ENCODE data around the gene RAB31. TPM values are rescaled to one million over a fixed set of nuclear protein-coding genes. Genes with fewer than 3 reads are reported as not detected.

RAB31 gene
- total RNA-seq, 2 experiments from 2014 or later, result 0.38 to 0.89 TPM

- no peak for DNase-seq
- Mint-ChIP-seq H3K27me3 (ENCODE audit: low read depth) (peaks cover 2% of the 10 kb centered on the region), H3K4me1 (ENCODE audit: low read depth) (peaks cover 10% of the 10 kb centered on the region), H3K36me3 (ENCODE audit: low read depth) (no peaks in the 10 kb centered on the region), H3K27ac (no peak overlapping the region), H3K9me3 (no peaks in the 10 kb centered on the region), H3K4me3 (no peak overlapping the region)
- CTCF ChIA-PET, result no interaction called here
- intact Hi-C loops (cut with micrococcal nuclease), result no loop called here
Observed at GRCh38 chr18:9682572-9682971, 25.5 kb upstream of the RAB31 start.

DNA sequence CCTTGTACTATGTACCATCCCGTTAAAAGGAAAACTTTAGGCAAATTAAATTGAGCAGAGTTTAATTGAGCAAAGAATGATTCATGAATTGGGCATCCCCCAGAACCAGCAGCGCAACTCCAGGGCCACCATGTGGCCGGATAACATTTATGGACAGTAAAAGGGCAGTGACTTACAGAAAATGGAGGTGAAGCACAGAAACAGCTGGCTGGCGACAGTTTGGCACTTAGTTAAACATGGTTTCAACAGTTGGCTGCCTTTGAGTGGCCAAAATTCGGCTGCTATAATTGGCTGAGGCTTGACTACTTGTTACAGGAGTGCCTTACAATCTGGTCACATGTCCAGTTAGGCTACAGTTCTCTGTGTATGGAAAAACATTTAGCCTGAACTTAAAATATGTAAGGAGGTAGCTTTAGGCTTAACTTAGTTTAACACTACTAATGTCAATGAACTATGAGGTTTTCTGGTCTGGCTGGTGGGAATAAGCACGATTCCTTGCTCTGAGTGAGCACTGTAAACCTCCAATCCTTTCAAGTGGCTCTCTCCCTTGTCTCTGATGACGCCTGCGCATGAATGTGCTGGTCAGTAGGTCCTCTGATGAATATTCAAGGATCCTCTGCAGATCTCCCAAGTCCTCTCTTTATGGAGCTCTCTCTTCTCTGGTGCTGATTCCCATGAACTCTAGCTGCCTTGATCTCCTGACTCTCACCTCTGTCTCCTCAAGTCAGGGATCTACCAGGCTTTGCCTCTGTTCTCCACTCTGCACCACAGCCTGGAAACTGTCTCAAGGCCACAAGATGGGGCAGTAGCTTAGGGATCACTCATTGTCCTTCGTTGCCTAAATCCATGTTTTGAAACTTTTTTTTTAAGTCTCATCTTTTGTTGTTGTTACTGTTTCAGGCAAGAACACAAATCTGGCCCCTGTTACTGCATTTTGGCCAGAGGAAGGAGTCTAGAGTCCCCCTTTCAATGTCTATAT is 24.4 kb upstream of the RAB31 start:
- H3K27ac Mint-ChIP-seq, result no peak overlapping the region

DNA sequence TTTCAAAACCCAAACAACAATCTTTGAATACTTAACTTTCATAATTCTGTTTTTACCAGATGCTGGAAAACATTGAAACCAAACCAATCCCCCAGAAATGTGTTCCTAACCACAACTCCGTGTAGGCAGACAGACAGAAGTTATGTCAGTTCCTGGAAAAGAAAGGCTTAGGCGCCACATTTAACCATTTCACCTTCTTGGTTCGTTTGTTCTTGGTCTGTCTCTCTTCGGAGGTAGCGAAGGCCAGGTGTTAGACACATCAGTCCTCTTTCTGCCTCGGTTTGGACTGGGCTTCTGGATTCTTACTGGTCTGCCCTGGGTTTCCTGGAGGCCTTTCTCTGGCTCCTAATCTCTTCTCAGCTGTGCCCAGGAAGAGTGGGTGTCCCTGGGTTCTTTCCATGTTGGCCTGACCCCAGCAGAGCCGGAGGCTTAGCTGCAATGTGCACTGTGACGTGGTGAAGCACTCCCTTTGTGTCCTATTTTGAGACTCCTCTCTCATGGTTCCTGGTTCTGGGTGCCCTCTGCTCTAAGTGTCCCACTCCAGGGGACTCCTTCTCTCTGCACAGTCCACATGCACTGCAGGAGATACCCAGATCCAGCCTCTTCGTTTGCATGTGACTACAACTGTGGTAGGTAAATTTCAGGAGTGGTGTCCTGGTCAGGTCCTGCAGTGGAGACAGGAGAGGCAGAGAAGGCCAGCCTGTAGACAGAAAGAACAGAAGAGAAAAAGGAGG is 23.1 kb upstream of the RAB31 start:
- CTCF ChIA-PET, result interaction anchor here (0.6 kb wide), 1 partner anchor 543 kb away, joined by 3 read pairs; no protein-coding TSS in a partner anchor
- no peaks in the 10 kb centered on the region for H3K36me3 Mint-ChIP-seq (ENCODE audit: low read depth)
- H3K27me3 Mint-ChIP-seq (ENCODE audit: low read depth), result peaks cover 2% of the 10 kb centered on the region
- intact Hi-C loops (cut with micrococcal nuclease), result no loop called here
- DNase-seq, result no peak
- H3K4me3 Mint-ChIP-seq, result no peak overlapping the region
- H3K27ac Mint-ChIP-seq, result no peak overlapping the region
- H3K4me1 Mint-ChIP-seq (ENCODE audit: low read depth), result peaks cover 10% of the 10 kb centered on the region
- H3K9me3 Mint-ChIP-seq, result no peaks in the 10 kb centered on the region

More for the DNA sequence above, 24.4 kb upstream of the RAB31 start:
- CTCF ChIA-PET, result interaction anchor here (0.9 kb wide), 1 partner anchor 263 kb away, joined by 3 read pairs; no protein-coding TSS in a partner anchor
- peaks cover 10% of the 10 kb centered on the region for H3K4me1 Mint-ChIP-seq (ENCODE audit: low read depth)
- H3K9me3 Mint-ChIP-seq, result no peaks in the 10 kb centered on the region
- H3K27me3 Mint-ChIP-seq (ENCODE audit: low read depth), result peaks cover 2% of the 10 kb centered on the region
- no peak overlapping the region for H3K4me3 Mint-ChIP-seq
- H3K36me3 Mint-ChIP-seq (ENCODE audit: low read depth), result no peaks in the 10 kb centered on the region
- intact Hi-C loops (cut with micrococcal nuclease), result no loop called here
- no peak for DNase-seq

DNA sequence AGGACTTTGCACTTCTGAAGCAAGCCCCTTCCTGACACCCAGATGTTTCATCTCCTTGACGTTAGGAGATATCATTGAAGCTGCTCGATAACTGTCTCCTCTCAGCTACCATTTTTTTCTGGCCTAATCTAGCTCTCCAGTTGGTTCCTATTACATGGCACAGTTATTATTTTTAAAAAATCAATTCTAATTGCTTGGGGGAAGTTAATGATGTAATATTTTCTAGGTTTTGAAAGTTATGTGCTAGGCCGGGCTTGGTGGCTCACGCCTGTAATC is 22.5 kb upstream of the RAB31 start:
- CTCF ChIA-PET, result no interaction called here
- Mint-ChIP-seq H3K4me3 (no peak overlapping the region), H3K4me1 (ENCODE audit: low read depth) (peaks cover 10% of the 10 kb centered on the region), H3K36me3 (ENCODE audit: low read depth) (no peaks in the 10 kb centered on the region), H3K9me3 (no peaks in the 10 kb centered on the region), H3K27ac (no peak overlapping the region), H3K27me3 (ENCODE audit: low read depth) (peaks cover 2% of the 10 kb centered on the region)
- DNase-seq, result no peak
- intact Hi-C loops (cut with micrococcal nuclease), result no loop called here

- peaks cover 3% of the 10 kb centered on the region for H3K27me3 Mint-ChIP-seq (ENCODE audit: low read depth)
Observed at GRCh38 chr18:9688036-9688741, 19.9 kb upstream of the RAB31 start.

DNA sequence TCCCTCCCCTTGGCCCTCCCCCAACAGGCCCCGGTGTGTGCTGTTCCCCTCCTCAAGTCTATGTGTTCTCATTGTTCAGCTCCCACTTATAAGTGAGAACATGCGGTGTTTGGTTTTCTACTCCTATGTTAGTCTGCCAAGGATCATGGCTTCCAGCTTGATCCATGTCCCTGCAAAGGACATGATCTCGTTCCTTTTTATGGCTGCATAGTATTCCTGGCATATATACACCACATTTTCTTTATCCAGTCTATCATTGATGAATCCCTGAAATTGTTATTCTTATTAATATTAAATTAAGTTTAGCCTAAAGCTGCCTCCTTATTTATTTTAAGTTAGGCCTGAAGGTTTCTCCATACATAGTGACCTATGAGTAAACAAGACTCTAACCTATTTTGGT is 18.8 kb upstream of the RAB31 start:
- peaks cover 4% of the 10 kb centered on the region for H3K27me3 Mint-ChIP-seq (ENCODE audit: low read depth)
- H3K9me3 Mint-ChIP-seq, result no peaks in the 10 kb centered on the region
- H3K27ac Mint-ChIP-seq, result no peak overlapping the region
- no peak for DNase-seq
- peaks cover 10% of the 10 kb centered on the region for H3K4me1 Mint-ChIP-seq (ENCODE audit: low read depth)
- intact Hi-C loops (cut with micrococcal nuclease), result no loop called here
- H3K36me3 Mint-ChIP-seq (ENCODE audit: low read depth), result no peaks in the 10 kb centered on the region
- CTCF ChIA-PET, result interaction anchor here (0.7 kb wide), 1 partner anchor 72 kb away, joined by 4 read pairs; no protein-coding TSS in a partner anchor
- no peak overlapping the region for H3K4me3 Mint-ChIP-seq

More at GRCh38 chr18:9688036-9688741, 19.9 kb upstream of the RAB31 start:
- Mint-ChIP-seq H3K9me3 (no peaks in the 10 kb centered on the region), H3K4me3 (no peak overlapping the region), H3K4me1 (ENCODE audit: low read depth) (peaks cover 10% of the 10 kb centered on the region), H3K27ac (no peak overlapping the region), H3K36me3 (ENCODE audit: low read depth) (no peaks in the 10 kb centered on the region)
- intact Hi-C loops (cut with micrococcal nuclease), result no loop called here
- DNase-seq, result no peak
- CTCF ChIA-PET, result no interaction called here

- Mint-ChIP-seq H3K9me3 (no peaks in the 10 kb centered on the region), H3K4me3 (no peak overlapping the region), H3K27ac (no peak overlapping the region), H3K36me3 (ENCODE audit: low read depth) (no peaks in the 10 kb centered on the region), H3K4me1 (ENCODE audit: low read depth) (peaks cover under 1% of the 10 kb centered on the region), H3K27me3 (ENCODE audit: low read depth) (peaks cover 2% of the 10 kb centered on the region)
- intact Hi-C loops (cut with micrococcal nuclease), result no loop called here
- CTCF ChIA-PET, result no interaction called here
- no peak for DNase-seq
Observed at GRCh38 chr18:9690418-9691188, 17.5 kb upstream of the RAB31 start.

- intact Hi-C loops (cut with micrococcal nuclease), result no loop called here
- Mint-ChIP-seq H3K4me1 (ENCODE audit: low read depth) (no peaks in the 10 kb centered on the region), H3K4me3 (no peak overlapping the region), H3K9me3 (no peaks in the 10 kb centered on the region), H3K27me3 (ENCODE audit: low read depth) (peaks cover 2% of the 10 kb centered on the region), H3K27ac (no peak overlapping the region), H3K36me3 (ENCODE audit: low read depth) (no peaks in the 10 kb centered on the region)
- no peak for DNase-seq
- CTCF ChIA-PET, result no interaction called here
Observed at GRCh38 chr18:9691235-9691634, 16.9 kb upstream of the RAB31 start.

DNA sequence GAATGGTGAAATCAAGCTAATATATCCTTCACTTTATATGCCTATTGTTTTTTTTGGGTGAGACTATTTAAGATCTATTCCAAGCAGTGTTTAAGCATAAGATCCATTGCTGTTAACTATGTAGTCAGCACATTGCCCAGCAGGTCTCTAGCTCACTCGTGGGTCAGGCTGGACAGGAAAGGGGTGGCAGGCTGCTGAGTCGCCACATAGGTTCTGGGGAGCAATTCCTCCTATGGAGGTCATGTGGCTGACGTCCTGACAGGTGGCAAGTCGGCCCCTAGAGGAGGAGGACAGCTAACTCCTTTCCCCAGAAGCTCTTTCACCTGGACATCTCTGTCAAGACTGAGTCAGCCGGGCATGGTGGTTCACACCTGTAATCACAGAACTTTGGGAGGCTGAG is 13.9 kb upstream of the RAB31 start:
- DNase-seq, result no peak
- H3K9me3 Mint-ChIP-seq, result no peaks in the 10 kb centered on the region
- H3K36me3 Mint-ChIP-seq (ENCODE audit: low read depth), result no peaks in the 10 kb centered on the region
- H3K4me3 Mint-ChIP-seq, result no peak overlapping the region
- no peak overlapping the region for H3K27ac Mint-ChIP-seq
- peaks cover 2% of the 10 kb centered on the region for H3K27me3 Mint-ChIP-seq (ENCODE audit: low read depth)
- intact Hi-C loops (cut with micrococcal nuclease), result no loop called here
- CTCF ChIA-PET, result no interaction called here
- no peaks in the 10 kb centered on the region for H3K4me1 Mint-ChIP-seq (ENCODE audit: low read depth)

- Mint-ChIP-seq H3K27me3 (ENCODE audit: low read depth) (peaks cover 2% of the 10 kb centered on the region), H3K36me3 (ENCODE audit: low read depth) (no peaks in the 10 kb centered on the region), H3K4me1 (ENCODE audit: low read depth) (no peaks in the 10 kb centered on the region), H3K4me3 (no peak overlapping the region), H3K9me3 (no peaks in the 10 kb centered on the region), H3K27ac (no peak overlapping the region)
- no peak for DNase-seq
- intact Hi-C loops (cut with micrococcal nuclease), result no loop called here
- CTCF ChIA-PET, result no interaction called here
Observed at GRCh38 chr18:9694952-9695495, 13.1 kb upstream of the RAB31 start.

DNA sequence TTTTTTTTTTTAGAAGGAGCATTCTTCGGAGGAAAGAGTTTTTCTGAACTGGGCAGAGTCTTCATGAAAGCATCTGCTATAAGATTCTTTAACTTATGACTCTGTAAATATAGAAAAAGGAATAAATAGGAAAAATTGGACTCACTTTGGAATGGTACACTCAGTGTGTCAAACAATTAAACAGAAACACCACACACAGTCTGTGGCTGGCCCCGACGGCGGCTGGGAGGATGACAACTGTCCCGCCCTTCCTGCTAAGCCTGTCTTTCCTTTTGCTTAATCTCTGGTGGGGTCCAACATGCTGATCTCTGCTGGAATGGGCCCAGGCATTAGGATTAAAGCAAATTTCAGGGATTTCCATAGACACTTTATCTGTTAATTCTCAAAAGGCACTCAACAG is 12.5 kb upstream of the RAB31 start:
- CTCF ChIA-PET, result no interaction called here

GRCh38 chr18:9696112-9696511 is 12.0 kb upstream of the RAB31 start:
- DNase-seq, result no peak
- H3K4me1 Mint-ChIP-seq (ENCODE audit: low read depth), result no peaks in the 10 kb centered on the region
- no peak overlapping the region for H3K27ac Mint-ChIP-seq
- intact Hi-C loops (cut with micrococcal nuclease), result no loop called here
- peaks cover 2% of the 10 kb centered on the region for H3K27me3 Mint-ChIP-seq (ENCODE audit: low read depth)
- CTCF ChIA-PET, result no interaction called here
- no peaks in the 10 kb centered on the region for H3K9me3 Mint-ChIP-seq
- no peaks in the 10 kb centered on the region for H3K36me3 Mint-ChIP-seq (ENCODE audit: low read depth)
- no peak overlapping the region for H3K4me3 Mint-ChIP-seq

More for the DNA sequence above, 12.5 kb upstream of the RAB31 start:
- Mint-ChIP-seq H3K4me3 (no peak overlapping the region), H3K36me3 (ENCODE audit: low read depth) (no peaks in the 10 kb centered on the region), H3K27me3 (ENCODE audit: low read depth) (peaks cover 2% of the 10 kb centered on the region), H3K4me1 (ENCODE audit: low read depth) (no peaks in the 10 kb centered on the region), H3K9me3 (no peaks in the 10 kb centered on the region), H3K27ac (no peak overlapping the region)
- DNase-seq, result no peak
- intact Hi-C loops (cut with micrococcal nuclease), result no loop called here
